ENCODE measurements around the gene LAMP2.
"Not testable (repeated sequence)": the region's sequence is repeated elsewhere in the genome, so short reads cannot be mapped to it uniquely, and the experiment has no call there.

Gene LAMP2

GRCh38 chrX:120485315-120485637 is 16.2 kb upstream of the LAMP2 start:
- H3K9me3 ChIP-seq (ENCODE audit: control insufficient read depth, low read length), result no peaks in the 10 kb centered on the region
- no peaks in the 10 kb centered on the region for H3K36me3 ChIP-seq (ENCODE audit: control insufficient read depth, insufficient read depth, low read length)
- peak overlapping the region; percentile 88 for H2AFZ ChIP-seq
- no peak for TF ChIP-seq CTCF (IDR thresholded peaks at IDR 0.05)
- no peak overlapping the region for H3K9ac ChIP-seq
- H3K27me3 ChIP-seq (ENCODE audit: control insufficient read depth, insufficient read depth, low read length), result no peaks in the 10 kb centered on the region
- no peaks in the 10 kb centered on the region for H3K4me1 ChIP-seq
- peak overlapping the region; percentile 59 for H3K4me3 ChIP-seq (ENCODE audit: low read depth, low read length)
- peak overlapping the region; percentile 72 for H3K4me2 ChIP-seq (ENCODE audit: low read length)
- H3K27ac ChIP-seq, result peak overlapping the region; percentile 96
- no peaks in the 10 kb centered on the region for H3K79me2 ChIP-seq

DNA sequence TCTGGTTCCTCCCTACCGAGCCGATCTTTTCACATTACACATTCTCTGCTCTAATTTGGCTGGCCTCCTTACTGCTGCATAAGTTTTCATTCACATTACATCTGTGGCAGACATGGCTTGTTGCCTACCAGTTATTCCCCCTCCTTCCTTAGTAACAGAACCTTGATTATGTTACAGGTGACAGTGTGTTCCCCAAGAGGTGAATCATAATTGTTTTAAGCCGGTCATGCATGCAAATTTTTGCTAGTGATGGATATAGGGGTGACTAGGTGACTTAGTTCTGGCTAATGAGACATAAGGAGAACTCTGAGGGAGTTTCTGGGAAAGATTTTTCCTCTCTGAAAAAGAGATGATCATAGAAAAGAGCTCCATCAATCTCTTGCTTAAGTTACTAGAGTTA is 8.4 kb upstream of the LAMP2 start:
- no peak overlapping the region for H3K4me3 ChIP-seq (ENCODE audit: low read depth, low read length)
- H3K27ac ChIP-seq, result no peak overlapping the region
- no peaks in the 10 kb centered on the region for H3K79me2 ChIP-seq
- H3K36me3 ChIP-seq (ENCODE audit: control insufficient read depth, insufficient read depth, low read length), result no peaks in the 10 kb centered on the region
- TF ChIP-seq CTCF (IDR thresholded peaks at IDR 0.05), result no peak
- H3K27me3 ChIP-seq (ENCODE audit: control insufficient read depth, insufficient read depth, low read length), result no peaks in the 10 kb centered on the region
- H3K9me3 ChIP-seq (ENCODE audit: control insufficient read depth, low read length), result no peaks in the 10 kb centered on the region
- no peak overlapping the region for H2AFZ ChIP-seq
- H3K4me2 ChIP-seq (ENCODE audit: low read length), result no peak overlapping the region
- no peaks in the 10 kb centered on the region for H3K4me1 ChIP-seq
- H3K9ac ChIP-seq, result no peak overlapping the region

GRCh38 chrX:120476714-120477113 is 7.6 kb upstream of the LAMP2 start:
- H3K27me3 ChIP-seq (ENCODE audit: control insufficient read depth, insufficient read depth, low read length), result no peaks in the 10 kb centered on the region

GRCh38 chrX:120475447-120475846 is 6.4 kb upstream of the LAMP2 start:
- not testable (repeated sequence) for H3K4me3 ChIP-seq (ENCODE audit: low read depth, low read length); H3K9me3 ChIP-seq (ENCODE audit: control insufficient read depth, low read length); H3K4me2 ChIP-seq (ENCODE audit: low read length); H3K36me3 ChIP-seq (ENCODE audit: control insufficient read depth, insufficient read depth, low read length); H3K9ac ChIP-seq; H3K79me2 ChIP-seq; H3K27ac ChIP-seq; H3K27me3 ChIP-seq (ENCODE audit: control insufficient read depth, insufficient read depth, low read length); H2AFZ ChIP-seq; H3K4me1 ChIP-seq
- peak; percentile 50 for TF ChIP-seq CTCF (IDR thresholded peaks at IDR 0.05)

More at GRCh38 chrX:120476714-120477113, 7.6 kb upstream of the LAMP2 start:
- Histone ChIP-seq H3K4me2 (ENCODE audit: low read length) (no peak overlapping the region), H3K27ac (no peak overlapping the region), H3K4me1 (no peaks in the 10 kb centered on the region), H3K4me3 (ENCODE audit: low read depth, low read length) (no peak overlapping the region), H3K9ac (no peak overlapping the region), H3K36me3 (ENCODE audit: control insufficient read depth, insufficient read depth, low read length) (no peaks in the 10 kb centered on the region), H3K9me3 (ENCODE audit: control insufficient read depth, low read length) (no peaks in the 10 kb centered on the region), H2AFZ (no peak overlapping the region), H3K79me2 (no peaks in the 10 kb centered on the region)
- no peak for TF ChIP-seq CTCF (IDR thresholded peaks at IDR 0.05)

DNA sequence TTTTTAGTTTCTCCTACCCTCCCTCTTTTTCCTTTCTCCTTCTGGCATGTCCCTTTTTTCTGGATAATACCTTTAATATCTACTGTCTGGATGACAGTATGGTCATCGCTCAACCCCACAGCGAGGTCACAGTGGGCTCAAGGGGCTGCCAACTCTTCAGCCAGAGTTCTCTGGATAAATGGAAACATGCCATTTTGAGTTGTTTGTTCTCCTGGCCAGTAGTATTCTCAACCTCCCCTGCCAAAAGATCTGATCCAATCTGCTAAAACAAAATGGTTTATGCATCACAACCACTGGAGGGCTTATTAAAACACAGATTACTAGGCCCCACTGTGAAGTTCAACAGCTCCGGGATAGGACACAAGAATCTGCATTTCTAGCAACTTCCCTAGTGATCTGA is 5.0 kb upstream of the LAMP2 start:
- no peak overlapping the region for H3K4me3 ChIP-seq (ENCODE audit: low read depth, low read length)
- H3K4me1 ChIP-seq, result no peaks in the 10 kb centered on the region
- H3K9ac ChIP-seq, result no peak overlapping the region
- H3K9me3 ChIP-seq (ENCODE audit: control insufficient read depth, low read length), result no peaks in the 10 kb centered on the region
- no peak overlapping the region for H2AFZ ChIP-seq
- H3K79me2 ChIP-seq, result peaks cover 2% of the 10 kb centered on the region
- TF ChIP-seq CTCF (IDR thresholded peaks at IDR 0.05), result no peak
- no peak overlapping the region for H3K4me2 ChIP-seq (ENCODE audit: low read length)
- H3K27me3 ChIP-seq (ENCODE audit: control insufficient read depth, insufficient read depth, low read length), result no peaks in the 10 kb centered on the region
- H3K36me3 ChIP-seq (ENCODE audit: control insufficient read depth, insufficient read depth, low read length), result no peaks in the 10 kb centered on the region
- no peak overlapping the region for H3K27ac ChIP-seq

DNA sequence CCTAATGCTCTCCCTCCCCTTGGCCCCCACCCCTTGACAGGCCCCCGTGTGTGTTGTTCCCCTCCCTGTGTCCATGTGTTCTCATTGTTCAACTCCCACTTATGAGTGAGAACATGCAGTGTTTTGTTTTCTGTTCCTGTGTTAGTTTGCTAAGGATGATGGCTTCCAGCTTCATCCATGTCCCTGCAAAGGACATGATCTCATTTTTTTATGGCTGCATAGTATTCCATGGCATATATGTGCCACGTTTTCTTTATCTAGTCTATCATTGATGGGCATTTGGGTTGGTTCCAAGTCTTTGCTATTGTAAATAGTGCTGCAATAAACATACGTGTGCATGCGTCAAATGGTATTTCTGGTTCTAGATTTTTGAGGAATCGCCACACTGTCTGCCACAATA is 561 bp upstream of the LAMP2 start:
- not testable (repeated sequence) for H3K79me2 ChIP-seq; H3K4me1 ChIP-seq; H3K27me3 ChIP-seq (ENCODE audit: control insufficient read depth, insufficient read depth, low read length); H3K9ac ChIP-seq; H3K36me3 ChIP-seq (ENCODE audit: control insufficient read depth, insufficient read depth, low read length); H3K9me3 ChIP-seq (ENCODE audit: control insufficient read depth, low read length); H3K4me2 ChIP-seq (ENCODE audit: low read length); H3K27ac ChIP-seq; H3K4me3 ChIP-seq (ENCODE audit: low read depth, low read length)
- peak overlapping the region; percentile 66 for H2AFZ ChIP-seq
